ENCODE data around the gene COL4A6.

The COL4A6 gene

DNA sequence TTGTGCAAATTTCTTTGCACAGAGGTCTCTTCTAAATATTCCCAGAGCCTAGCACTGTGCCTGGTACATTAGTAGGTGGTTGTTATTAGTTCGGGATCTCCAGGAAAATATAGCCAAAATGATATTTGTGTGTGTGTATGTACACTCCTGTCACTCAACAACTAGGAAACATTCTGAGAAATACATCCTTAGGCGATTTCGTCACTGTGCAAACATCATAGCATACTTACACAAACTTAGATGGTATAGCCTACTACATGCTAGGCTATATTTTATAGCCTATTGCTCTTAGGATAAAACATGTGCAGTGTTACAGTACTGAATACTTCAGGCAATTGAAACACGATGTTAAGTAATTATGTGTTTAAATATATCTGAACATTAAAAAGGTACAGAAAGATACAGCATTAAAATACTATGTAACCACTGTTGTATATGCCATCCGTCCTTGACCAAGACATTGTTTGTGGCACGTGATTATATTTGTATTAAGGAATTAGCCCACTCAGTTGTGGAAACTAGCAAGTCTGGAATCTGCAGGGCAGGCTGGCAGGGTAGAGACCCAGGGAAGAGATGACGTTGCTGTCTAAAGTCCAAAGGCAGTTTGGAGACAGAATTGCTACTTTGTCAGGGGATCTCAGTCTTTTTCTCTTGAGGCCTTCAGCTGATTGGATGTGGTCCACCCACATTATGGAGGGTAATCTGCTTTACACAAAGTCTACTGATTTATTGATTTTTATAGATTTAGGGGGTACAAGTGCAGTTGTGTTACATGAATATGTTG is 106.9 kb downstream of the COL4A6 start:
- H3K4me3 ChIP-seq (ENCODE audit: low read length) = no peak overlapping the region
- DNase-seq (ENCODE audit: low read depth) = peak; percentile 45
- TF ChIP-seq, protein P1, sequence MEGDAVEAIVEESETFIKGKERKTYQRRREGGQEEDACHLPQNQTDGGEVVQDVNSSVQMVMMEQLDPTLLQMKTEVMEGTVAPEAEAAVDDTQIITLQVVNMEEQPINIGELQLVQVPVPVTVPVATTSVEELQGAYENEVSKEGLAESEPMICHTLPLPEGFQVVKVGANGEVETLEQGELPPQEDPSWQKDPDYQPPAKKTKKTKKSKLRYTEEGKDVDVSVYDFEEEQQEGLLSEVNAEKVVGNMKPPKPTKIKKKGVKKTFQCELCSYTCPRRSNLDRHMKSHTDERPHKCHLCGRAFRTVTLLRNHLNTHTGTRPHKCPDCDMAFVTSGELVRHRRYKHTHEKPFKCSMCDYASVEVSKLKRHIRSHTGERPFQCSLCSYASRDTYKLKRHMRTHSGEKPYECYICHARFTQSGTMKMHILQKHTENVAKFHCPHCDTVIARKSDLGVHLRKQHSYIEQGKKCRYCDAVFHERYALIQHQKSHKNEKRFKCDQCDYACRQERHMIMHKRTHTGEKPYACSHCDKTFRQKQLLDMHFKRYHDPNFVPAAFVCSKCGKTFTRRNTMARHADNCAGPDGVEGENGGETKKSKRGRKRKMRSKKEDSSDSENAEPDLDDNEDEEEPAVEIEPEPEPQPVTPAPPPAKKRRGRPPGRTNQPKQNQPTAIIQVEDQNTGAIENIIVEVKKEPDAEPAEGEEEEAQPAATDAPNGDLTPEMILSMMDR (IDR thresholded peaks at IDR 0.05; ENCODE audit: insufficient read depth, low read depth, low read length, missing control alignments) = no peak

DNA sequence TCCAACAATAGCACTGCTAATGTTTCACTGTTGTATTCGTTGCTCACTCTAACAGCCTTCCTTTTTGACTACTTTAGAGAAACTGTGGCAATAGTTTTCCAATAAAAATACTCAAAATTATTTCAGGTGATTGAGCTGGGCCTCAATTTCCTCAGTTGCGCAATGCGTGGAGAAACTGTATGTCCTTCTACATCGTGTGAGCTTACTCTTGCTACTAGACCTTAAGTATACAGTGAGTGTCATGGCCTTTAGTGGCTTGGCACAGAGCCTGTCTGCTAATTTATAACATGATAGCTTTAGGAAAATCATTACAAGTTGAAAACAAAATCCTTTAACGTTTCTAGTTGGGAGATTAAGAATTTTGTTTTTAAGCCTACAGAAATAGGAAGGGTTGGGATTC is 114.5 kb downstream of the COL4A6 start:
- H3K4me3 ChIP-seq (ENCODE audit: low read length) = no peak overlapping the region
- TF ChIP-seq, protein P1 (IDR thresholded peaks at IDR 0.05; ENCODE audit: insufficient read depth, low read depth, low read length, missing control alignments) = no peak
- no peak for DNase-seq (ENCODE audit: low read depth)

DNA sequence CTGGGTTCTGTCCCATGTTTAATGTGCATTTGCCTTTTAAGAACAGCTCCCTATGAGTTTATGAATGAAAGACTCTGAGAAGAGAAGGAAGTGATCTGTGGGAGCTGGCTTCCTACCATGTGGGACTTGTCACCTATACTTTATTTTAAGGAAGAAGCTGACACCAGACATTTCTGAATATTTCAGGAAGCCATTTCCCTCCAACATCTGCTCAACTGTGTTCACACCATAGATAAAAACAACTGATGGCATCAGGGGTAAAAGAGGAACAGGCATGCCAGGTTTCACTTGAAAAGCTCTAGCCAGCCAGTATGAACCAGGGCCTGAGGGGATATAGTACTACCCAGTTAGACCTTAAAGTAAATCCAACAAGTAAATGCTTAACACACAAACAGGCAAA is 116.0 kb downstream of the COL4A6 start:
- no peak for DNase-seq (ENCODE audit: low read depth)
- H3K4me3 ChIP-seq (ENCODE audit: low read length) = no peak overlapping the region
- TF ChIP-seq, protein P1 (IDR thresholded peaks at IDR 0.05; ENCODE audit: insufficient read depth, low read depth, low read length, missing control alignments) = no peak

DNA sequence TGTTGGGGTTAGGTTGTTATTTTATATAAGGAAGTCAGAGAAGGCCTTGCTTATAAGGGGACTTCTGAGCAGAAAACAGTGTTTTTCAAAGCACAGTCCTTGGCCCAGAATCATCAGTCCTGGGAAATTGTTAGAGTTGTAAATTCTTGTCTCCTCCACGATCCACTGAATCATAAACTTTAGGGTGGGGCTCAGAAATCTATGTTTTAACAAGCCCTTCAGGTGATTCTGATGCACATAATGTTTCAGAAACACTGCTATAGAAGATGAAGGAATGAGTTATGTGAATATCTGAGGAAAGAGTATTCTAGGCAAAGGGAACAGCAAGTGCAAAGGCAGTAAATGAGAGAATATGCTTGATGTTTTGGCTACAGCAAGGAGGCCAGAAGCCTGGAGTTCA is 121.8 kb downstream of the COL4A6 start:
- DNase-seq (ENCODE audit: low read depth) = peak; percentile 75
- TF ChIP-seq, protein P1 (IDR thresholded peaks at IDR 0.05; ENCODE audit: insufficient read depth, low read depth, low read length, missing control alignments) = no peak

DNA sequence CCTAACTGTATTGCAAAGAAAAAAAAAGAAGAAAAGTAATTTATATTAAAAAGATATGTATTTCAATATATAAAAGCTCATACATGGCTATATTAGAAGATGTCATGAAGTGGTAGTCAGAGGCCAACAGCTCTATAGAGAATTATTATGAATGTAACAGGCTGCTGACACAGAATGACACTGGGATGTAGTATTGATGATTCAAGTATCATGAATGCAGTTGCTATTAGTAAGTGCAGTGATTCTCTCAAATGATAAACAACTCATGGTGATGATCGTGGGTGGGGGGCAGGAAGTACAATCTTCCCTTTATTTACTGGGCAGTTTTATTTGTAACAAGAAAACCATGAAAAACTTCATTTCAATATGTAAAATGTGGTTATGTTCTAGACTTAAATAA is 124.6 kb downstream of the COL4A6 start:
- TF ChIP-seq, protein P1 (IDR thresholded peaks at IDR 0.05; ENCODE audit: insufficient read depth, low read depth, low read length, missing control alignments) = no peak
- peak; percentile 78 for DNase-seq (ENCODE audit: low read depth)
- H3K4me3 ChIP-seq (ENCODE audit: low read length) = no peak overlapping the region

More for the DNA sequence above, 121.8 kb downstream of the COL4A6 start:
- H3K4me3 ChIP-seq (ENCODE audit: low read length) = no peak overlapping the region

DNA sequence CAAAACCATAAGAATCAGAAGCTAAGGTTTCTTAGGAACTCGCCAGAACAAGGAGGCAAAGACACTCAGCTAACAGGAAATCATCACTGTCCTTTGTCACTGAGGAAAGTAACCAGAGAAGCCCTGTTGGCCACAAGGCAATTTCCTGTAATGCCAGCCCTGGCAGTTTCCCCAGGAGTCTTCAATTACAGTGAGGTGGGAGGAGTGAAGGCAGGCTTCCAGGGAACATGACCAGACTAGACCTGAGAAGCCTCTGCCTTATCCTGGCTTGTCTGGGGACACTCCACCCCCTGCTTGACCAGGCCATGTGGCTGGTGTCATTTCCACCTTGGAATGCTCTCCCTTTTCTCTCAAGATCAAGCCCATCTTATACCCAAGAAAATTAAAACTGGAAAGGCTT is 125.3 kb downstream of the COL4A6 start:
- peak; percentile 88 for DNase-seq (ENCODE audit: low read depth)
- H3K4me3 ChIP-seq (ENCODE audit: low read length) = no peak overlapping the region
- TF ChIP-seq, protein P1 (IDR thresholded peaks at IDR 0.05; ENCODE audit: insufficient read depth, low read depth, low read length, missing control alignments) = no peak

DNA sequence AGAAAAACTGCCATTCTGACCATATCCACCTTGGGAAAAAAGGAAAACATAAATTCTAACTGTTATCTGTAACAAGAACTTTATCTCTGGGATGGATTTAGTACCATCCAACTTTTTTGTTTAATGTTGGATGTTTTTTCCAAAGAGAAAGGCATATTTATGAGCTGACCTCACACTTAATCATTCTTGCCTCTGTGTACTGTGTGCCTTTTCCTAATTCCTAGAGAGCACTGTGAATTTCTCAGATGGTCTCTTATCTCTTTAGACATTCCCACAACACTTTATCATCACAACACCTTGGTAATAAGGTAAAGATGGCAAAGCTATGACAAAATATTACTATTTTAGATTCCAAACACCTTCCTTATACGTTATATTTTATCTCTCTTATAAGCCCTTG is 126.2 kb downstream of the COL4A6 start:
- TF ChIP-seq, protein P1 (IDR thresholded peaks at IDR 0.05; ENCODE audit: insufficient read depth, low read depth, low read length, missing control alignments) = no peak
- DNase-seq (ENCODE audit: low read depth) = peak; percentile 32
- no peak overlapping the region for H3K4me3 ChIP-seq (ENCODE audit: low read length)
